ENCODE measurements around the gene PDZRN4. TPM values are rescaled to one million over a fixed set of nuclear protein-coding genes. Genes with fewer than 3 reads are reported as not detected.

The PDZRN4 gene
- polyA plus RNA-seq, 1 donor from 2014 or later = 46.7 TPM

- H3K27ac ChIP-seq (ENCODE audit: low read length) = no peak overlapping the region
- H3K27me3 ChIP-seq (ENCODE audit: insufficient read depth, low read depth, low read length) = no peaks in the 10 kb centered on the region
- no peak overlapping the region for H3K4me3 ChIP-seq (ENCODE audit: low read length)
- no peaks in the 10 kb centered on the region for H4K20me1 ChIP-seq (ENCODE audit: insufficient read depth)
- H3K9ac ChIP-seq (ENCODE audit: low read length) = peak overlapping the region; percentile 15
- no peaks in the 10 kb centered on the region for H3K9me2 ChIP-seq (ENCODE audit: insufficient read depth, low read length)
- no peaks in the 10 kb centered on the region for H3K79me2 ChIP-seq (replicated peaks; ENCODE audit: insufficient read depth, low read length)
- peaks cover 4% of the 10 kb centered on the region for H3F3A ChIP-seq (ENCODE audit: insufficient read depth, low read length, poor library complexity, severe bottlenecking)
- H3K36me3 ChIP-seq (ENCODE audit: insufficient read depth, low read length) = no peaks in the 10 kb centered on the region
- peak; percentile 72 for TF ChIP-seq POLR2AphosphoS5 (IDR thresholded peaks at IDR 0.05)
- no peak for TF ChIP-seq CTCF (IDR thresholded peaks at IDR 0.05; ENCODE audit: poor library complexity, severe bottlenecking)
- no peak for TF ChIP-seq RAD21 (conservative IDR thresholded peaks at IDR 0.05)
- TF ChIP-seq TAF1 (IDR thresholded peaks at IDR 0.05; ENCODE audit: low read depth) = no peak
- no peak for TF ChIP-seq SMC3 (conservative IDR thresholded peaks at IDR 0.05; ENCODE audit: poor library complexity)
- no peak for TF ChIP-seq EZH2 (IDR thresholded peaks at IDR 0.05; ENCODE audit: borderline replicate concordance, insufficient read depth, low read length, poor library complexity, severe bottlenecking)
- TF ChIP-seq EP300 (conservative IDR thresholded peaks at IDR 0.05; ENCODE audit: poor library complexity, severe bottlenecking) = peak; percentile 95
- TF ChIP-seq MXI1 (conservative IDR thresholded peaks at IDR 0.05; ENCODE audit: poor library complexity, severe bottlenecking) = no peak
- TF ChIP-seq REST (IDR thresholded peaks at IDR 0.05; ENCODE audit: borderline replicate concordance) = no peak
- H2AFZ ChIP-seq (ENCODE audit: low read depth, low read length) = no peak overlapping the region
- H3K4me2 ChIP-seq (ENCODE audit: low read length) = no peak overlapping the region
- H3K9me3 ChIP-seq (ENCODE audit: low read length) = no peaks in the 10 kb centered on the region
Measured at GRCh38 chr12:41364211-41364610, 176.1 kb downstream of the PDZRN4 start.

GRCh38 chr12:41365653-41366171 is 177.6 kb downstream of the PDZRN4 start:
- Histone ChIP-seq H3F3A (ENCODE audit: insufficient read depth, low read length, poor library complexity, severe bottlenecking) (peaks cover 4% of the 10 kb centered on the region), H2AFZ (ENCODE audit: low read depth, low read length) (no peak overlapping the region)
- TF ChIP-seq RAD21 (conservative IDR thresholded peaks at IDR 0.05) (no peak), SMC3 (conservative IDR thresholded peaks at IDR 0.05; ENCODE audit: poor library complexity) (no peak), CTCF (IDR thresholded peaks at IDR 0.05; ENCODE audit: poor library complexity, severe bottlenecking) (no peak), TAF1 (IDR thresholded peaks at IDR 0.05; ENCODE audit: low read depth) (no peak), EP300 (conservative IDR thresholded peaks at IDR 0.05; ENCODE audit: poor library complexity, severe bottlenecking) (no peak)

More at GRCh38 chr12:41365653-41366171, 177.6 kb downstream of the PDZRN4 start:
- Histone ChIP-seq H4K20me1 (ENCODE audit: insufficient read depth) (no peaks in the 10 kb centered on the region), H3K36me3 (ENCODE audit: insufficient read depth, low read length) (no peaks in the 10 kb centered on the region), H3K9me2 (ENCODE audit: insufficient read depth, low read length) (no peaks in the 10 kb centered on the region), H3K4me2 (ENCODE audit: low read length) (no peak overlapping the region), H3K4me3 (ENCODE audit: low read length) (no peak overlapping the region), H3K79me2 (replicated peaks; ENCODE audit: insufficient read depth, low read length) (no peaks in the 10 kb centered on the region), H3K9ac (ENCODE audit: low read length) (peak overlapping the region; percentile 15), H3K27me3 (ENCODE audit: insufficient read depth, low read depth, low read length) (no peaks in the 10 kb centered on the region), H3K27ac (ENCODE audit: low read length) (no peak overlapping the region), H3K9me3 (ENCODE audit: low read length) (no peaks in the 10 kb centered on the region)
